IMR-90 (cell line): ENCODE data around the gene DDX27. TPM values are rescaled to one million over a fixed set of nuclear protein-coding genes. Genes with fewer than 3 reads are reported as not detected.

Experiments
- ATAC-seq: fragments of 200-7000 bp; cut with Tn5 transposase; 2 replicates; pipeline ENCODE4 v1.9.1; 2020; ENCODE audit warnings: low read depth, mild to moderate bottlenecking, moderate library complexity
- BruUV-seq: library from RNA; stranded (reverse); fragments of 400-500 nt; replicated peaks from 2 replicates; lab custom pipeline; 2021; lab: Mats Ljungman, UMichigan
- CTCF ChIA-PET: fragments of 300-600 bp; formaldehyde crosslinking; extraction: SDS; loops from one replicate; lab custom pipeline; 2021; ENCODE audit warnings: antibody characterized with exemption; lab: Yijun Ruan, JAX
- POLR2A ChIA-PET: fragments of 300-600 bp; sonication (Branson Sonifier 250); formaldehyde crosslinking; loops from one replicate; lab custom pipeline; 2022; ENCODE audit warnings: antibody characterized with exemption; ENCODE audit not compliant: unreplicated experiment; lab: Charles Lee
- DNase-seq: peaks from one replicate; pipeline ENCODE4 v3.0.0; 2013
- H2AFZ ChIP-seq: replicated peaks from 2 replicates; pipeline ENCODE3; 2013; ENCODE audit warnings: low read length, mild to moderate bottlenecking; ENCODE audit not compliant: poor library complexity
- H2AK5ac ChIP-seq: 2 replicates; pipeline ENCODE4 v1.6.1; 2013; ENCODE audit warnings: low read depth, low read length, inconsistent platforms
- H2AK9ac ChIP-seq: replicated peaks from 2 replicates; pipeline ENCODE3; 2013; ENCODE audit warnings: mild to moderate bottlenecking, low read depth, low read length, moderate library complexity; ENCODE audit not compliant: poor library complexity
- H2BK120ac ChIP-seq: 2 replicates; pipeline ENCODE4 v1.6.1; 2013; ENCODE audit warnings: low read depth, low read length, inconsistent platforms
- H2BK15ac ChIP-seq: 3 replicates; pipeline ENCODE4 v1.6.1; 2013; ENCODE audit warnings: low read depth, low read length, inconsistent platforms
- H2BK20ac ChIP-seq: 2 replicates; pipeline ENCODE4 v1.6.1; 2013; ENCODE audit warnings: low read depth, mild to moderate bottlenecking, inconsistent platforms, low read length, moderate library complexity
- H2BK5ac ChIP-seq: 2 replicates; pipeline ENCODE4 v1.6.1; 2013; ENCODE audit warnings: mild to moderate bottlenecking, low read depth, low read length, inconsistent platforms; ENCODE audit not compliant: poor library complexity, severe bottlenecking
- H3K14ac ChIP-seq: replicated peaks from 2 replicates; pipeline ENCODE4 v1.6.1; 2013; ENCODE audit warnings: low read depth, low read length, inconsistent platforms
- H3K18ac ChIP-seq: 2 replicates; pipeline ENCODE4 v1.6.1; 2013; ENCODE audit warnings: low read depth, low read length, control low read depth
- H3K23ac ChIP-seq: 2 replicates; pipeline ENCODE4 v1.6.1; 2013; ENCODE audit warnings: low read depth, low read length, inconsistent platforms
- H3K27ac ChIP-seq: 2 replicates; pipeline ENCODE4 v1.5.1; 2013; ENCODE audit warnings: mild to moderate bottlenecking, control low read depth, low read length; ENCODE audit not compliant: insufficient read depth
- H3K27me3 ChIP-seq: 2 replicates; pipeline ENCODE4 v1.6.1; 2013; ENCODE audit warnings: low read length; ENCODE audit not compliant: control insufficient read depth, insufficient read depth
- H3K36me3 ChIP-seq: 2 replicates; pipeline ENCODE4 v1.6.1; 2013; ENCODE audit warnings: low read length, mixed read lengths; ENCODE audit not compliant: control insufficient read depth, insufficient read depth
- H3K4ac ChIP-seq: 2 replicates; pipeline ENCODE4 v1.6.1; 2013; ENCODE audit warnings: low read depth, low read length, inconsistent platforms
- H3K4me1 ChIP-seq: 2 replicates; pipeline ENCODE4 v1.6.1; 2013; ENCODE audit warnings: low read length, mixed read lengths; ENCODE audit not compliant: control insufficient read depth, insufficient read depth
- H3K4me2 ChIP-seq: 2 replicates; pipeline ENCODE4 v1.6.1; 2013; ENCODE audit warnings: low read depth, mild to moderate bottlenecking, control low read depth, low read length, moderate library complexity
- H3K4me3 ChIP-seq: 2 replicates; pipeline ENCODE4 v1.5.1; 2013; ENCODE audit warnings: low read depth, mild to moderate bottlenecking, control low read depth, low read length, moderate library complexity; ENCODE audit not compliant: insufficient read depth
- H3K56ac ChIP-seq: 2 replicates; pipeline ENCODE4 v1.6.1; 2013; ENCODE audit warnings: low read length, inconsistent platforms; ENCODE audit not compliant: insufficient read depth; ENCODE audit errors: extremely low read depth
- H3K79me1 ChIP-seq, 2 experiments: 2 replicates each; pipeline ENCODE4 v1.6.1; 2013; ENCODE audit warnings: low read length in 2 of 2, inconsistent platforms in 1 of 2, low read depth in 1 of 2
- H3K9ac ChIP-seq: 2 replicates; pipeline ENCODE4 v1.6.1; 2013; ENCODE audit warnings: low read depth, low read length, control low read depth
- H3K9me1 ChIP-seq: 2 replicates; pipeline ENCODE4 v1.6.1; 2013; ENCODE audit warnings: low read length, inconsistent platforms; ENCODE audit not compliant: insufficient read depth
- H3K9me3 ChIP-seq: 2 replicates; pipeline ENCODE4 v1.6.1; 2013; ENCODE audit warnings: low read length; ENCODE audit not compliant: control insufficient read depth, insufficient read depth
- H4K20me1 ChIP-seq: 2 replicates; pipeline ENCODE4 v1.6.1; 2013; ENCODE audit warnings: low read length, inconsistent platforms; ENCODE audit not compliant: insufficient read depth
- H4K5ac ChIP-seq: 2 replicates; pipeline ENCODE4 v1.6.1; 2013; ENCODE audit warnings: mild to moderate bottlenecking, low read depth, low read length, control low read depth
- H4K8ac ChIP-seq, 2 experiments: 2 replicates each; pipeline ENCODE4 v1.6.1; 2013; ENCODE audit warnings: low read depth in 2 of 2, low read length in 2 of 2, control low read depth in 1 of 2, inconsistent platforms in 1 of 2
- H4K91ac ChIP-seq: 2 replicates; pipeline ENCODE4 v1.6.1; 2013; ENCODE audit warnings: low read depth, low read length, inconsistent platforms; ENCODE audit not compliant: insufficient read depth
- BHLHE40 ChIP-seq: fragments of 150-350 bp; IDR thresholded peaks from 2 replicates; pipeline ENCODE4 v1.6.1; 2016; ENCODE audit warnings: mild to moderate bottlenecking, low read depth, low read length
- ELK1 ChIP-seq: fragments of 150-350 bp; IDR thresholded peaks from 2 replicates; pipeline ENCODE4 v1.6.1; 2016; ENCODE audit warnings: low read depth, mild to moderate bottlenecking, low read length, moderate library complexity, borderline replicate concordance
- WGBS, 2 experiments: methylation state at CpG; one replicate each; pipeline versions ENCODE4 v1.1.5 to v1.1.7; 2013; ENCODE audit warnings: missing lambda C conversion rate in 2 of 2; ENCODE audit not compliant: insufficient read length in 1 of 2; ENCODE audit errors: extremely low coverage in 2 of 2; 5-methylcytosine and 5-hydroxymethylcytosine counted together
- dilution Hi-C: fragments of 300-500 bp; cut with HindIII; formaldehyde crosslinking; loops from one replicate; pipeline ENCODE4 v1.14.3; 2018; ENCODE audit warnings: low sequenced_read_pairs; ENCODE audit not compliant: unreplicated experiment
- in situ Hi-C: fragments of 300-500 bp; cut with MboI; formaldehyde crosslinking; loops from 3 replicates; pipeline ENCODE4 v1.14.3; 2019; ENCODE audit warnings: low sequenced_read_pairs, inconsistent platforms, mixed read lengths
- intact Hi-C: fragments of 100-400 bp; cut with micrococcal nuclease; formaldehyde crosslinking; loops from 2 replicates; pipeline ENCODE4 v1.10.0; 2022
- polyA plus RNA-seq, 3 experiments: library from polyadenylated mRNA; depleted of rRNA; stranded (reverse); fragments of >200 nt; gene quantifications; 2 replicates each; pipeline ENCODE4 v1.2.3, GENCODE V29; 2012; ENCODE audit warnings: low replicate concordance in 1 of 3
- total RNA-seq: library from RNA; depleted of rRNA; stranded (reverse); fragments of >200 nt; gene quantifications from 2 replicates; pipeline ENCODE4 v1.2.3, GENCODE V29; 2012

DDX27 gene
- total and polyA plus RNA-seq, 2 of the 4 experiments (the other 2 are of a cell fraction) = 33.2 to 36.7 TPM

- Histone ChIP-seq H2BK120ac (no peak overlapping the region), H3K79me1 (peaks cover 6 to 61% of the 10 kb centered on the region in 2 experiments), H3K18ac (no peak overlapping the region), H4K20me1 (peaks cover 63% of the 10 kb centered on the region), H2AK9ac (no peak overlapping the region), H2BK5ac (no peak overlapping the region), H3K9me1 (no peaks in the 10 kb centered on the region), H4K5ac (no peak overlapping the region; the same call in 1 of the 2 replicates), H3K9ac (no peak overlapping the region), H2AK5ac (no peak overlapping the region), H3K27me3 (no peaks in the 10 kb centered on the region), H4K91ac (no peak overlapping the region), H3K56ac (no peak overlapping the region), H2BK15ac (no peak overlapping the region), H3K14ac (no peak overlapping the region), H3K36me3 (peaks cover 6% of the 10 kb centered on the region), H3K4me1 (peaks cover 6% of the 10 kb centered on the region), H3K4me2 (no peak overlapping the region; the same call in 1 of the 2 replicates), H4K8ac (no peak overlapping the region), H3K4ac (no peak overlapping the region), H2AFZ (no peak overlapping the region), H2BK20ac (no peak overlapping the region), H3K4me3 (no peak overlapping the region), H3K9me3 (no peaks in the 10 kb centered on the region), H3K27ac (no peak overlapping the region), H3K23ac (no peak overlapping the region; the same call in 1 of the 2 replicates)
- intact Hi-C loops (loop anchor here (10.0 kb wide), 1 partner anchor 45 kb away; no protein-coding TSS in a partner anchor), dilution Hi-C loops (no loop called here), in situ Hi-C loops (no loop called here)
- BruUV-seq = no TSS peak
- ChIA-PET CTCF (interaction anchor here (0.5 to 0.8 kb wide), 2 partner anchors 10 to 13 kb away, joined by 4 read pairs; no protein-coding TSS in a partner anchor), POLR2A (interaction anchor here (0.6 kb wide), 1 partner anchor 33 kb away, joined by 3 read pairs; no protein-coding TSS in a partner anchor)
- ATAC-seq (no peak; the same call in 1 of the 2 replicates), DNase-seq (no peak)
- WGBS, 2 experiments = no CpG with 5 or more reads among the region's 1 CpG
- TF ChIP-seq BHLHE40 (no peak), ELK1 (no peak)
Observed at GRCh38 chr20:49179368-49180277, 39.6 kb upstream of the DDX27 start.
